Upper lobe of left lung (tissue), 4 donors: ENCODE data around the gene OSBPL5.

ENCODE experiments used
- POLR2A ChIP-seq, 4 donors: fragments of 450-650 bp; IDR thresholded peaks; one replicate each; pipeline ENCODE4 v1.5.1; 2016 to 2017; ENCODE audit warnings: antibody characterized with exemption in 4 of 4, mild to moderate bottlenecking in 2 of 4
- POLR2AphosphoS5 ChIP-seq, 2 donors: sonication (generic); formaldehyde crosslinking; IDR thresholded peaks; one replicate each; pipeline ENCODE4 v1.5.1; 2017; ENCODE audit warnings: antibody characterized with exemption in 2 of 2
- TF ChIP-seq, protein P1 (sequence below), 6 experiments: fragments of 450-650 bp in 4 of 6; fragments of 200-600 bp in 2 of 6; sonication (generic) in 2 of 6; IDR thresholded peaks; one replicate each; pipeline ENCODE4 v1.5.1; 2016 to 2019; ENCODE audit warnings: antibody characterized with exemption in 6 of 6

DNA sequence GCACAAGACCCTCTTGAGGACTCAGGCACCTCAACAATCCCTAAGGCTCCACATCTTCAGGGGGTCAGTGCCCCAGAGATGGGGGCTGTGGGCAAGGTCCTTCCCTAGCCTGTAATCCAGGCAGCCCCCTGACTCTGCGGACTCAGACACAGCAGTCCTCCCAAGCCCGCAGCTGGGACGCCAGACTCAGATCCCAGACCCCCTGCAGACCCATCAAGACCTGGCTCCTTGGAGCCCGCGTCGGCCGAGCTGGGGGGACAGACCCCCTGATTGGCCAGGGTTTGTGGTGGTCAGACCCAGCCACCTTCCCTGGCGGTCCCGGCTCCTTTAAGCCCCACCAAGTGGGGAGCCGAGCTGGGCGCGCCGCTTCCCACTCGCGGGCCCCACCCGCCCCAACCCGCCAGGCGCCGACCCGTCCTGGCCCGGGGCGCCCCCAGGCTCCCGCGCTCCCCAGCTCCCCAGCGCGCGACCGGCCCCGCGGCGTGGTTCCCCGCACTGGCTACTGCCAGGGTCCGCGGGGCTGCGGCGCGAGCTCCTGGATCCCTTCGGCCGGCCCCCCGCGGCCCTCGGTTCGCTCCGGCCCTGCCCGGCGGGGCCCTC, 458 bp downstream of the OSBPL5 start:
- TF ChIP-seq POLR2A (IDR thresholded peaks at IDR 0.05) (no peak), POLR2AphosphoS5 (IDR thresholded peaks at IDR 0.05) (no peak)
- TF ChIP-seq, protein P1, sequence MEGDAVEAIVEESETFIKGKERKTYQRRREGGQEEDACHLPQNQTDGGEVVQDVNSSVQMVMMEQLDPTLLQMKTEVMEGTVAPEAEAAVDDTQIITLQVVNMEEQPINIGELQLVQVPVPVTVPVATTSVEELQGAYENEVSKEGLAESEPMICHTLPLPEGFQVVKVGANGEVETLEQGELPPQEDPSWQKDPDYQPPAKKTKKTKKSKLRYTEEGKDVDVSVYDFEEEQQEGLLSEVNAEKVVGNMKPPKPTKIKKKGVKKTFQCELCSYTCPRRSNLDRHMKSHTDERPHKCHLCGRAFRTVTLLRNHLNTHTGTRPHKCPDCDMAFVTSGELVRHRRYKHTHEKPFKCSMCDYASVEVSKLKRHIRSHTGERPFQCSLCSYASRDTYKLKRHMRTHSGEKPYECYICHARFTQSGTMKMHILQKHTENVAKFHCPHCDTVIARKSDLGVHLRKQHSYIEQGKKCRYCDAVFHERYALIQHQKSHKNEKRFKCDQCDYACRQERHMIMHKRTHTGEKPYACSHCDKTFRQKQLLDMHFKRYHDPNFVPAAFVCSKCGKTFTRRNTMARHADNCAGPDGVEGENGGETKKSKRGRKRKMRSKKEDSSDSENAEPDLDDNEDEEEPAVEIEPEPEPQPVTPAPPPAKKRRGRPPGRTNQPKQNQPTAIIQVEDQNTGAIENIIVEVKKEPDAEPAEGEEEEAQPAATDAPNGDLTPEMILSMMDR (IDR thresholded peaks at IDR 0.05): no peak
